T-helper 2 cell treated with Interferon-gamma antibody and Interleukin-4, amounts not matched to agents 5 μg/mL and 100 μg/mL, for 36 hours (primary cell): Measurements from ENCODE around the gene FAM174A.

Source experiments
- DNase-seq: peaks from one replicate; pipeline ENCODE4 v3.0.0; 2021; ENCODE audit warnings: low spot score
- H3K27ac Mint-ChIP-seq: one replicate; pipeline ENCODE4 v1.8.0; 2021; ENCODE audit warnings: mild to moderate bottlenecking, mixed read lengths
- H3K27me3 Mint-ChIP-seq: one replicate; pipeline ENCODE4 v1.8.0; 2021; ENCODE audit warnings: low read depth, mixed read lengths
- H3K36me3 Mint-ChIP-seq: one replicate; pipeline ENCODE4 v1.8.0; 2021; ENCODE audit warnings: low read depth, mixed read lengths
- H3K4me1 Mint-ChIP-seq: one replicate; pipeline ENCODE4 v1.8.0; 2021; ENCODE audit warnings: low read depth, mixed read lengths
- H3K4me3 Mint-ChIP-seq: one replicate; pipeline ENCODE4 v1.8.0; 2022; ENCODE audit warnings: mild to moderate bottlenecking, moderate library complexity, mixed read lengths
- H3K9me3 Mint-ChIP-seq: one replicate; pipeline ENCODE4 v1.8.0; 2021; ENCODE audit warnings: mixed read lengths

FAM174A gene

GRCh38 chr5:100535060-100536005 lies at the start of gene FAM174A:
Gene FAM174A, plus strand, starts transcription at chr5:100535374. Its CDS starts 157 bp downstream, at chr5:100535531.
- Mint-ChIP-seq H3K36me3 (peaks cover 6% of the 10 kb centered on the region), H3K27me3 (peaks cover 21% of the 10 kb centered on the region), H3K4me3 (peak within 1 kb of the TSS; percentile 94), H3K9me3 (peaks cover 21% of the 10 kb centered on the region), H3K4me1 (peaks cover 18% of the 10 kb centered on the region), H3K27ac (peak within 1 kb of the TSS; percentile 97)
- peak; percentile 94 for DNase-seq

- Mint-ChIP-seq H3K27me3 (no peaks in the 10 kb centered on the region), H3K27ac (no peak overlapping the region), H3K4me1 (no peaks in the 10 kb centered on the region), H3K36me3 (no peaks in the 10 kb centered on the region), H3K9me3 (peaks cover 4% of the 10 kb centered on the region), H3K4me3 (no peak overlapping the region)
- no peak for DNase-seq
These were observed 41.2 kb upstream of the FAM174A start for GRCh38 chr5:100493996-100494395.

- Mint-ChIP-seq H3K27me3 (no peaks in the 10 kb centered on the region), H3K4me1 (no peaks in the 10 kb centered on the region), H3K9me3 (no peaks in the 10 kb centered on the region), H3K27ac (no peak overlapping the region), H3K36me3 (no peaks in the 10 kb centered on the region), H3K4me3 (no peak overlapping the region)
- no peak for DNase-seq
These were observed 38.9 kb upstream of the FAM174A start for GRCh38 chr5:100496296-100496695.

DNA sequence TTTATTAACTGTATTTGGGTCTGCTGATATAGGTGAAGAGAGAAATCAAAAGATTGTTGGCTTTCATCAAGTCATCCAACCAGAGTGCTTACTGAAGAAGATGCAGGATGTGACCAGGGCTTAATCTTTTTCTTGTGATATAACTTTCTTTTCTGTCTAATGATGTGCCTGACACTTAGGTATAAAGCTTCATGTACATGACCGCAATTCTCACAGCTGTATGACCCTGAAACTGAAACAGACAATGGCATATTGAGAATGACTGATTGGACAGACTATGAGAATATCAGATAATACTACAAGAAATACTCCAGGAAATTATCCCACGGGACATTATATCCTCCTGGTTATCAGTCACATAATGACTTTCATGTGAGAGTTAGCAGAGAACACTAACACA lies 32.5 kb upstream of the FAM174A start:
- H3K27ac Mint-ChIP-seq: no peak overlapping the region
- H3K27me3 Mint-ChIP-seq: no peaks in the 10 kb centered on the region
- H3K36me3 Mint-ChIP-seq: no peaks in the 10 kb centered on the region
- no peaks in the 10 kb centered on the region for H3K4me1 Mint-ChIP-seq
- no peak overlapping the region for H3K4me3 Mint-ChIP-seq
- no peaks in the 10 kb centered on the region for H3K9me3 Mint-ChIP-seq
- DNase-seq: no peak

- Mint-ChIP-seq H3K27ac (no peak overlapping the region), H3K4me1 (no peaks in the 10 kb centered on the region), H3K4me3 (no peak overlapping the region), H3K36me3 (no peaks in the 10 kb centered on the region), H3K9me3 (no peaks in the 10 kb centered on the region), H3K27me3 (no peaks in the 10 kb centered on the region)
- no peak for DNase-seq
These were observed 29.0 kb upstream of the FAM174A start for GRCh38 chr5:100505984-100506670.

DNA sequence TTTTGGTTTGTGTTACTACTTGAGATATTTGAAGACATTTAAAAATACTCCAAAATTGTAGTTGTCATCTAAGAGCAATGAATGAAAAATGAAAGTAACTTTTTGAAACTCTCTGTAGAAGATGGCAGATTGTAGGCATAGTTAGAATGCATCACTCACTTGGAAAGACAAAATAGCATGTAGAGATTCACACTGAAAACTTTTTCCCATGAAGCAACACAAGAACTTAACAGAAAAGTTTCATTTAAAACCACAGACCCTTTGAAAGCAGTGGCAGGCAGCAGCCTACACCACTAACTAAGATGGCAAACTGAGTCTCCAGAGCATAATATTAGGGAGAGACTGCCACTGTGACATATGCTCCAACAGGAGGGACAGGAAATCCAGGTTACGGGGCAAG lies 18.9 kb upstream of the FAM174A start:
- Mint-ChIP-seq H3K4me3 (no peak overlapping the region), H3K36me3 (peaks cover 2% of the 10 kb centered on the region), H3K27ac (no peak overlapping the region), H3K9me3 (peaks cover 34% of the 10 kb centered on the region), H3K27me3 (no peaks in the 10 kb centered on the region), H3K4me1 (peaks cover 4% of the 10 kb centered on the region)
- DNase-seq: no peak

DNA sequence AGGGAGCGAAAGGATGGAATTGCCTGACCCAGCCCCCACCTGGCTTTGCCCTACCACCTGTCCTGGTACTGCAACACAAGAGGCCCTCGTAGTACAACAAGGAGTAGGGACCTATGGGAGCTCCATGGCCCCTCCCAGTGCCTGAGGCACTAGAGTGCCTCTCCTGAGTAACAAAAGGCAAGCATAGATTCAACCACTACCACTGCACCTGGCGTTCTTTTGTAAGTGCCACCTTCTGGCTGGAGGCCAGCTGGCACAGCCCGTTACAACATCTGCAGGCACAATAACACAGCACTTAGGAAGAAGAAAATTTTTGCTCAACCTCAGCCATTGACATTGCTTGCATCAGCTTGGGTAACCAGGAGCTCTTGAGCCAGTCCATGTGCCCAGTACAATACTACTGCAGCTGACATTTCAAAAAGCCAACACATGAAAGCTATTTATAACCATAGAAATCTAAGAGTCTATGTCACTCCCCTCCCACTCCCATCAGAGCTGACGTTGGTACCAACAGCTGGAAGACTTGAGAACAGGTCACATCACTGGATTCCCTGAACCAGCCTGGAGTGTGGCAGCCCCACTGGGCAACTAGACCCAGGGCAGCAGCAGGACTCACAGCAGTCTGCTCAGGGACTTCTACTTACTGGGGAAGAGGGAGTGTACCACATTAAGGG lies 17.7 kb upstream of the FAM174A start:
- peaks cover 4% of the 10 kb centered on the region for H3K4me1 Mint-ChIP-seq
- H3K27ac Mint-ChIP-seq: no peak overlapping the region
- H3K4me3 Mint-ChIP-seq: no peak overlapping the region
- no peaks in the 10 kb centered on the region for H3K27me3 Mint-ChIP-seq
- peaks cover 38% of the 10 kb centered on the region for H3K9me3 Mint-ChIP-seq
- H3K36me3 Mint-ChIP-seq: peaks cover 2% of the 10 kb centered on the region
- no peak for DNase-seq

DNA sequence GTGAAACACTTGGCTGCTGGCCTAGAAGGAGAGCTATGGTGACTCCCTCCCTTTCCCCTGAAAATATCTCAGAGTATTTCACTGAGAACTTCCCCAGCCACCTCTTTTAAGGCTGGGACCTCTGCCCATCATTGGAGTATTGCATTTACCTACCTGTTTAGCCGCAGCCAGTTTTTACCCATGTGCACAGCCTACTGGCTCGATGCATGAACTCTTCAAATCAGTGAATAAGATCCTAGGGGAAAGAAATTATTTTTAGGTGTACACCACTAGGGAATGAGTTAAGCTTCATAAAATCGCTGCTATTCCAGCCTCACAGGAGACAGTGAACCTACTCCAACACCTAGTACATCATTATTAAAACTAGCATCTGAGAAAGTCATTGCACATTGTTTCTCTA lies 16.8 kb upstream of the FAM174A start:
- H3K4me3 Mint-ChIP-seq: no peak overlapping the region
- H3K9me3 Mint-ChIP-seq: peaks cover 42% of the 10 kb centered on the region
- DNase-seq: no peak
- H3K36me3 Mint-ChIP-seq: peaks cover 2% of the 10 kb centered on the region
- no peak overlapping the region for H3K27ac Mint-ChIP-seq
- H3K27me3 Mint-ChIP-seq: peaks cover 3% of the 10 kb centered on the region
- H3K4me1 Mint-ChIP-seq: peaks cover 4% of the 10 kb centered on the region

GRCh38 chr5:100519075-100519474 lies 16.1 kb upstream of the FAM174A start:
- H3K9me3 Mint-ChIP-seq: peaks cover 42% of the 10 kb centered on the region
- H3K4me1 Mint-ChIP-seq: peaks cover 4% of the 10 kb centered on the region
- no peak overlapping the region for H3K27ac Mint-ChIP-seq
- peaks cover 7% of the 10 kb centered on the region for H3K27me3 Mint-ChIP-seq
- no peak for DNase-seq
- peaks cover 2% of the 10 kb centered on the region for H3K36me3 Mint-ChIP-seq
- H3K4me3 Mint-ChIP-seq: no peak overlapping the region

GRCh38 chr5:100520348-100520747 lies 14.8 kb upstream of the FAM174A start:
- peaks cover 10% of the 10 kb centered on the region for H3K27me3 Mint-ChIP-seq
- H3K4me1 Mint-ChIP-seq: peaks cover 4% of the 10 kb centered on the region
- peaks cover 42% of the 10 kb centered on the region for H3K9me3 Mint-ChIP-seq
- no peak overlapping the region for H3K27ac Mint-ChIP-seq
- peaks cover 2% of the 10 kb centered on the region for H3K36me3 Mint-ChIP-seq
- no peak for DNase-seq
- no peak overlapping the region for H3K4me3 Mint-ChIP-seq

DNA sequence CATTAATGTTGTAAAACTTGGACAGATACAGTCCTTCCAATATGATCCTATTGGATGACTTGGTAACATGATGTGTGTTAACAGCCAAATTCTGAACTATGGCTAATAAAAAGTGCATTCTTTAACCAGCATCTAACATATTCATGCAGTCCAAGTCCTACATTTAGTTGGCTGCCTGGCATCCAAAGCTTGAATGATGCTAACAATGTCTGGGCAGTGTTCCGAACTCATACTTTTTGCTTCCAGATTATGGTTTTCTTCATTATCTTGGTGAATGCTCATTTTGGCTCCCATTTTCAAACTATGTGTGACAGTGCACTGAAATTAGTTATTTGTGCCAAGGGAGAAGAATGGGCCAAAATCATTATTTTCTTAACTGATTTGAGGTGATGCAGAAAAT lies 2.8 kb downstream of the FAM174A start:
- H3K4me3 Mint-ChIP-seq: no peak overlapping the region

DNA sequence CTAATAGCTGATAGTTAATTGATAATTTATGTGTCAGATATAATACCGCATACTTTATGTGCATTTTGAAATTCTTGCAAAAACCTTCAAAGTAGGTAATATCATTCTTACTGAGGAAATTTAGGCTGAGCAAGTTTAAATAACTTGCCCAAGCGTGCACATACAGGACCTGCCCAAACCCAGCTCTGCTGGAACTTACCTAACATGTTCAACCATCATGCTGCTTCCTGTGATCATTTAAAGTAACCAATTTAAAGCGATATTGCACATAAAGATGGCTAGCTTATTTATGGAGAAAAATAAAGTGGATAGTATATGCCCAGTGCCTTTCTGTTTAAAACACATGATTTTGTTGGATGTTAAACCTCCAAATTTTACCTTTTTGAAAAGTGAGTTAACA lies 4.3 kb downstream of the FAM174A start:
- Mint-ChIP-seq H3K4me1 (peaks cover 18% of the 10 kb centered on the region), H3K27ac (no peak overlapping the region)
- DNase-seq: no peak

More for the DNA sequence above, 2.8 kb downstream of the FAM174A start:
- peaks cover 2% of the 10 kb centered on the region for H3K9me3 Mint-ChIP-seq
- no peak for DNase-seq
- H3K27me3 Mint-ChIP-seq: peaks cover 2% of the 10 kb centered on the region
- no peak overlapping the region for H3K27ac Mint-ChIP-seq
- H3K36me3 Mint-ChIP-seq: peaks cover 1% of the 10 kb centered on the region
- peaks cover 18% of the 10 kb centered on the region for H3K4me1 Mint-ChIP-seq

DNA sequence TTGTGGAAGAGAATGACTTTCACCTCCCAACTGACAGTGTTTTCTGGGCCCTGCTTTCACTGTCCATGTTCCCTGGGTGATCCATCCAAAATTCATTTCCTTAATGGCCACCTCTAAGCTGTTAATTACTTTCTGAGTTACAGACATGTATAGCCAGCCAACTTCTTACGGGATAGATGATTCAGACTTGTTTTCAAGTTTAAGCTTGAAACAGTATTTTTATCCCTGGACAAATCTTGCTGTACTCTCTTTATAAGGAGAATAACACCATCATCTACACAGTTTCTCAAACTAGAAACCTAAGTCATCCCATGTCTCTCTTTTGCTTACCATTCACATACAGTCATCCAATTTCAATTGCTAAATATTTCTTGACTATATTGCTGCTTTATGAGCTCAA lies 6.9 kb downstream of the FAM174A start:
- no peak overlapping the region for H3K4me3 Mint-ChIP-seq
- no peaks in the 10 kb centered on the region for H3K27me3 Mint-ChIP-seq
- H3K4me1 Mint-ChIP-seq: peaks cover 5% of the 10 kb centered on the region
- no peak overlapping the region for H3K27ac Mint-ChIP-seq
- DNase-seq: no peak
- no peaks in the 10 kb centered on the region for H3K9me3 Mint-ChIP-seq
- H3K36me3 Mint-ChIP-seq: peaks cover 2% of the 10 kb centered on the region

More for the DNA sequence above, 4.3 kb downstream of the FAM174A start:
- Mint-ChIP-seq H3K27me3 (no peaks in the 10 kb centered on the region), H3K4me3 (no peak overlapping the region), H3K9me3 (no peaks in the 10 kb centered on the region), H3K36me3 (peaks cover 2% of the 10 kb centered on the region)

GRCh38 chr5:100546001-100546400 lies 10.8 kb downstream of the FAM174A start:
- Mint-ChIP-seq H3K36me3 (peaks cover 2% of the 10 kb centered on the region), H3K9me3 (no peaks in the 10 kb centered on the region), H3K4me3 (no peak overlapping the region), H3K27ac (no peak overlapping the region), H3K27me3 (no peaks in the 10 kb centered on the region), H3K4me1 (peaks cover 5% of the 10 kb centered on the region)
- no peak for DNase-seq
